GM12873 (cell line): ENCODE results near the gene IER2.

Source experiments
- CTCF ChIP-seq: IDR thresholded peaks from 2 replicates; pipeline ENCODE4 v1.5.1; 2012; ENCODE audit warnings: low read depth, mild to moderate bottlenecking, moderate library complexity, low read length, control low read depth; ENCODE audit not compliant: insufficient read depth; ENCODE audit errors: missing control alignments

IER2 gene

GRCh38 chr19:13165162-13165997 is 15.2 kb downstream of the IER2 start:
- no peak for TF ChIP-seq CTCF

- TF ChIP-seq CTCF, result no peak
Observed at GRCh38 chr19:13169769-13170168, 19.6 kb downstream of the IER2 start.

- TF ChIP-seq CTCF, result no peak
Observed at GRCh38 chr19:13171146-13171545, 20.9 kb downstream of the IER2 start.

- no peak for TF ChIP-seq CTCF
Observed at GRCh38 chr19:13172346-13173138, 22.3 kb downstream of the IER2 start.

GRCh38 chr19:13173139-13173737 is 23.0 kb downstream of the IER2 start:
- TF ChIP-seq CTCF, result no peak

GRCh38 chr19:13176345-13176744 is 26.1 kb downstream of the IER2 start:
- no peak for TF ChIP-seq CTCF
